Measurements from ENCODE around the gene ULK2. TPM values are rescaled to one million over a fixed set of nuclear protein-coding genes. Genes with fewer than 3 reads are reported as not detected.

The ULK2 gene
- total RNA-seq, 1 donor = 22.1 TPM

DNA sequence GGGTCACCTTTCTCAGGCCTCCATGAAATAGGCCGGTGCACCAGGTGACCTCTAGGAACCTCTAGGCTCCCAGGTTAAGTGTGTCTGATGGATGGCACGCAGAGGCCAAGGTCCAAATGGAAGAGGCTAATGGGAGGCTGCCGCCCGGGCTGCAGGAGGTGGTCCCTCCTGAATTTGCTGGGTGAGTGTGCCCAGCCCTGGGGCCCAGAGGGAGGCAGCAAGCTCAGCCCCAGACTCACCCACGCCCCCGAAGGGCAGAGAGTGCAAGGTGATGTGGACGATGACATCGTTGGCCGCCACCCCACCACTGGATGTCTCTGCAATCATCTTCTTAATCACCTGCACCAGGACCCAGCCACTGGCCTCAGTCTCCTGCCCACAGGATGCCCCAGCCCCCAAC is 129.0 kb downstream of the ULK2 start:
- TF ChIP-seq, protein P1, sequence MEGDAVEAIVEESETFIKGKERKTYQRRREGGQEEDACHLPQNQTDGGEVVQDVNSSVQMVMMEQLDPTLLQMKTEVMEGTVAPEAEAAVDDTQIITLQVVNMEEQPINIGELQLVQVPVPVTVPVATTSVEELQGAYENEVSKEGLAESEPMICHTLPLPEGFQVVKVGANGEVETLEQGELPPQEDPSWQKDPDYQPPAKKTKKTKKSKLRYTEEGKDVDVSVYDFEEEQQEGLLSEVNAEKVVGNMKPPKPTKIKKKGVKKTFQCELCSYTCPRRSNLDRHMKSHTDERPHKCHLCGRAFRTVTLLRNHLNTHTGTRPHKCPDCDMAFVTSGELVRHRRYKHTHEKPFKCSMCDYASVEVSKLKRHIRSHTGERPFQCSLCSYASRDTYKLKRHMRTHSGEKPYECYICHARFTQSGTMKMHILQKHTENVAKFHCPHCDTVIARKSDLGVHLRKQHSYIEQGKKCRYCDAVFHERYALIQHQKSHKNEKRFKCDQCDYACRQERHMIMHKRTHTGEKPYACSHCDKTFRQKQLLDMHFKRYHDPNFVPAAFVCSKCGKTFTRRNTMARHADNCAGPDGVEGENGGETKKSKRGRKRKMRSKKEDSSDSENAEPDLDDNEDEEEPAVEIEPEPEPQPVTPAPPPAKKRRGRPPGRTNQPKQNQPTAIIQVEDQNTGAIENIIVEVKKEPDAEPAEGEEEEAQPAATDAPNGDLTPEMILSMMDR (IDR thresholded peaks at IDR 0.05; ENCODE audit: insufficient read depth, low read length) = no peak
- H3K4me3 ChIP-seq (ENCODE audit: low read depth, low read length) = no peak overlapping the region
- no peak for DNase-seq (ENCODE audit: low read depth)

DNA sequence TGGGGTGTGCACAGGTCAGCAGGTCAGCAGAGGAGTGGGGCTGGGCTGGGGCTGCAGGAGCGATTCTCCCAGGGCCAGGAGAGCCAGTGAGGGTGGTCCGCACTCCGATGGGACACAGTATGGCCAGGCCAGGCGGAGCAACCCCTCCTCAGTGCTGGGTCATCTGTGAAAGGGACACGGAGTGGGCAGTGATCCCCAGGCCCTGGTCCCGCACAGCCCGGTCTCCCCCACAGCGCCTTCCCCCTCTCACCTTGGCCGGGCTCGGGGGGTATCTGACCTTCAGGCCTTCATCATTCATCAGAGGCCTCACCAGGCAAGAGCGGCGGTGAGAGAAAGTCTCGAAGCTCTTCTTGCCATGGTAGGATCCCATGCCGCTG is 129.7 kb downstream of the ULK2 start:
- TF ChIP-seq, protein P1 (IDR thresholded peaks at IDR 0.05; ENCODE audit: insufficient read depth, low read length) = no peak
- no peak overlapping the region for H3K4me3 ChIP-seq (ENCODE audit: low read depth, low read length)
- no peak for DNase-seq (ENCODE audit: low read depth)

DNA sequence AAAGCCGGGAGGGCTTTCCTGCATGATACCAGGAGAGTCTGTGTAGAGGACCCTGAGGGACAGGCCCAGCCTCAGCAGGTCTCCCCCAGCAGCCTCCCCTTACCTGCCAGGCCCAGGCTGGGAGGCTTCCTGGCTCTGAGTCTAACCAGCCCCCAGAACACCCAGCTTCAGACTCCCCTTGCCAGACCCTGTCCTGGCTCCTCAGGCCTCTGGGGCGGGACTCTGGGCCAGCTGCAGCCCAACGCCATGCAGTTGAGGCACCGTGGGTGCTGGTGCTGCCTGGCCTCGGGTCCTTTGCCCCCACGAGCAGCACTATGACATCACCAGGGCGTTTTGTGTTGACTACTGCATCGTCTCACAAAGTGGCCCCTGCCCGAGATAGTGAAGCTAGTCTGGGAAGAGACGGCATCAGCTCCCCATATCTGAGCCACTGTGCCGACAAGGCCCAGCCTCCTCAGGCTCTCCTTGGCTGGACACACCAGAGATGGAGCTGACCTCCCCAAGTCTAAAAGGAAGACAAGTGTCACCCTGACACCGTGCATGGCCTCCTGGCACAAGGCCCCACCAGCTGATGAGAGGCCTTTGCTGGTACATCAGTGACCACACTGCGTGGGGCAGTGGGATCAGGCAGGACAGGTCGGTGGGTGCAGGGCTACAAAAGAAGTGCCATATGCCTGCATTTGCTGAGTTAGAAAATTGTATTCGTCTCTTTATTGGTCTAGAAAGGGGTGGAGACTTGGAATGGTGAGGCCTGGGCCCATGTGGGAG is 130.2 kb downstream of the ULK2 start:
- TF ChIP-seq, protein P1 (IDR thresholded peaks at IDR 0.05; ENCODE audit: insufficient read depth, low read length) = no peak
- DNase-seq (ENCODE audit: low read depth) = no peak
- H3K4me3 ChIP-seq (ENCODE audit: low read depth, low read length) = no peak overlapping the region

DNA sequence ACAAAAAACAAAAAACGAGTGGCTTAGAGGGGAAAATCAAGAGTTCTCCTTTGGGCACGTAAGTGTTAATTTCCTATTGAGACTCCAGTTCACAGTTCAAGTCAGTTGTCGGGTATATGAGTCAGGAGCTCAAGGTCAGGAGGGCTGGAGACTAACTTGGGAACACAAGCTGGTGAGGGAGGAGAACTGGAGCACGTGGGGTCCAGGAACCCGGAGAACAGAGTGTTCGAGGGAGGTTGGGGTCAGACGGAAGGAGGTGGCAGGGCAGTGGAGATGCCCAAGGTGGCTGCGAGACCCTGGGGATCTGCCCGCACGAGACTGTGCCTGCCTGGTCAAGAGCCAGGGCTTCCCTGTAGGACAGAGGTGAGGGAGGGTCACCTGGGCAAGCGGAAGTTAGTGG is 131.7 kb downstream of the ULK2 start:
- H3K4me3 ChIP-seq (ENCODE audit: low read depth, low read length) = no peak overlapping the region
- TF ChIP-seq, protein P1 (IDR thresholded peaks at IDR 0.05; ENCODE audit: insufficient read depth, low read length) = no peak
- DNase-seq (ENCODE audit: low read depth) = no peak

DNA sequence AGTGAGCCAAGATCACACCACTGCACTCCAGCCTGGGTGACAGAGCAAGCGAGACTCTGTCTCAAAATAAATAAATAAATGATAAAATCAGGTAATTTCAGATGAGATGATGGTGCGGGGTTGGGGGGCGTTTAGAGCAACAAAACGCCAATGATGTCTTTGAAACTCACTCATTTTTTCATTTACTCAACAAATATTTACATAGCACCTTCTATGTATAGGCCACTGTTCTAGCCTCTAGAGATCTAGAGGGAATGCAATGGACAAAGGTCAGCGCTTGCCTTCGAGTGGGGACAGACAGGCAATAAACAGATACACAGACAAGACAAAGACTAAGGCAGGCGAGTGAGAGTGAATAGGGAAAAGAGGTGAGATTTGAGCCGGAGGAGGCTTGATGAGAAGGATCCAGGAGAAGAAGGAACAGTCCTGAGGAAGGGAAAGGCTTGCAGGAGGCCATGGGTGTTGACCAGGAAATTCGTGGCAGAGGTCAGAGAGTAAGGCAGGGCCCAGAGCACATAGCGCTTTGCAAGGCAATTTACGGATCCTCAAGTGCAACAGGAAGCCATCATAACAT is 133.7 kb downstream of the ULK2 start:
- H3K4me3 ChIP-seq (ENCODE audit: low read depth, low read length) = no peak overlapping the region
- DNase-seq (ENCODE audit: low read depth) = no peak
- TF ChIP-seq, protein P1 (IDR thresholded peaks at IDR 0.05; ENCODE audit: insufficient read depth, low read length) = no peak

DNA sequence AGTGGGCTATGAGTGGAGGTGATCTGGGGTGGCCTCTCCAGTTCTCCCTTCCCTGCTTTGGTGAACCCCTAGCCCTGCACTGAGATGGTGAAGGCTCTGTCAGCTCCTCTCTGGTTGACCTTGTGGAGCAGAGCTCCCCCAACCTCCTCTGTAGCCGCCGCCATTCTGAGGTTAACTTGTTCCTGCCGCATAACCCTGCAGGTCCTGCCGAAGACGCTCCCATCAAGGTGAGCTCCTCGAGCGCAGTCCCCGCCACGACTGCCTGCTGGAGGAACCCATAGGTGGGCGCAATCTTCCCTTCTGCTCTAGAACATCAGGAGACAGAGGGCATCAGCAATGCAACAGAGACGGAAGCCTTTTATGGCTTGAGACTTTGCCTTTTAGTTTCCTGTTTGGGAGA is 136.1 kb downstream of the ULK2 start:
- TF ChIP-seq, protein P1 (IDR thresholded peaks at IDR 0.05; ENCODE audit: insufficient read depth, low read length) = no peak
- DNase-seq (ENCODE audit: low read depth) = no peak
- H3K4me3 ChIP-seq (ENCODE audit: low read depth, low read length) = no peak overlapping the region
